ENCODE data around the gene SLC35F2. TPM values are rescaled to one million over a fixed set of nuclear protein-coding genes. Genes with fewer than 3 reads are reported as not detected.

SLC35F2 gene
- total and polyA plus RNA-seq, 2 of the 8 experiments (the other 6 are each of a cell fraction or from before 2014, with no cell fraction given): 15.1 to 29.7 TPM

- peak overlapping the region in 1 of 4 experiments; percentile 18; a peak in 1 of 7 replicates for H3K9ac ChIP-seq (replicated peaks in 1 of 4; ENCODE audit: extremely low read depth in 1 of 4, low read depth in 3 of 4, low read length in 3 of 4)
- DNase-seq (ENCODE audit: low read depth in 1 of 2, low spot score in 2 of 2) (no peak), FAIRE-seq (no peak)
- no peaks in the 10 kb centered on the region for H4K20me1 ChIP-seq (replicated peaks in 1 of 2; ENCODE audit: control insufficient read depth in 1 of 2, insufficient read depth in 2 of 2, low read length in 2 of 2)
- H3K36me3 ChIP-seq (ENCODE audit: control insufficient read depth in 2 of 4, insufficient read depth in 4 of 4, low read length in 3 of 4): no peaks in the 10 kb centered on the region
- H2BK20ac ChIP-seq (ENCODE audit: low read length): no peak overlapping the region
- H3K18ac ChIP-seq (ENCODE audit: extremely low read depth, low read length): no peak overlapping the region
- no peaks in the 10 kb centered on the region for H3K27me3 ChIP-seq (replicated peaks in 1 of 4; ENCODE audit: control insufficient read depth in 3 of 4, extremely low read depth in 1 of 4, insufficient read depth in 3 of 4, low read length in 3 of 4)
- no peak overlapping the region for H2BK12ac ChIP-seq (ENCODE audit: low read depth, low read length)
- 96% methylated on average over 21 of the region's 23 CpGs; no CpG with 5 or more reads in 1 of the 2 experiments for WGBS, 2 experiments (ENCODE audit: extremely low coverage in 1 of 2, insufficient coverage in 1 of 2, insufficient read length in 1 of 2, insufficient replicate concordance in 2 of 2, low coverage in 1 of 2, low lambda C conversion rate in 2 of 2, missing lambda C conversion rate in 1 of 2)
- H3K4me2 ChIP-seq (ENCODE audit: insufficient read depth in 1 of 2, low read depth in 2 of 2, low read length in 2 of 2): no peak overlapping the region
- no peak overlapping the region for H3K23ac ChIP-seq (ENCODE audit: insufficient read length)
- no peak overlapping the region for H2BK15ac ChIP-seq (ENCODE audit: low read length)
- H3K79me1 ChIP-seq (ENCODE audit: low read depth, low read length): no peaks in the 10 kb centered on the region
- H3K14ac ChIP-seq (ENCODE audit: insufficient read length): no peak overlapping the region
- H2AK5ac ChIP-seq (ENCODE audit: low read depth, low read length): no peak overlapping the region
- H3K56ac ChIP-seq (replicated peaks; ENCODE audit: insufficient read length, low read depth, low read length): no peak overlapping the region
- no peak overlapping the region for H4K8ac ChIP-seq (ENCODE audit: extremely low read depth, insufficient read depth, low read length)
- no peak overlapping the region for H3K4ac ChIP-seq (replicated peaks; ENCODE audit: insufficient read length, low read depth, low read length)
- H4K91ac ChIP-seq (replicated peaks; ENCODE audit: insufficient read length, low read length): no peak overlapping the region
- H3K27ac ChIP-seq (ENCODE audit: low read depth, low read length): no peak overlapping the region
- CTCF ChIA-PET (ENCODE audit: partially characterized antibody): interaction anchor here (1.1 to 1.4 kb wide), 4 partner anchors 10 to 167 kb away, joined by 3 to 6 read pairs (median 4); no protein-coding TSS in a partner anchor
- no peak overlapping the region for H2AFZ ChIP-seq (ENCODE audit: low read length)
- H3K4me3 ChIP-seq (ENCODE audit: extremely low read depth in 1 of 4, insufficient read depth in 2 of 4, low read depth in 3 of 4, low read length in 4 of 4): no peak overlapping the region
- peaks cover 0 to 10% of the 10 kb centered on the region in 2 experiments; a peak in 1 of 4 replicates for H3K9me3 ChIP-seq (ENCODE audit: insufficient read depth in 2 of 2, low read depth in 1 of 2, low read length in 1 of 2)
- no peaks in the 10 kb centered on the region for H3K4me1 ChIP-seq (replicated peaks in 1 of 4; ENCODE audit: control insufficient read depth in 3 of 4, insufficient read depth in 4 of 4, low read length in 3 of 4)
- H3K79me2 ChIP-seq (ENCODE audit: control insufficient read depth in 1 of 2, insufficient read depth in 2 of 2, low read length in 2 of 2): no peaks in the 10 kb centered on the region
- H2BK120ac ChIP-seq (replicated peaks; ENCODE audit: low read depth, low read length): no peak overlapping the region
- H2BK5ac ChIP-seq (ENCODE audit: low read depth, low read length): no peak overlapping the region
- no peaks in the 10 kb centered on the region for H3K23me2 ChIP-seq (ENCODE audit: low read depth, low read length)
- POLR2A ChIA-PET (ENCODE audit: partially characterized antibody): no interaction called here
- H4K5ac ChIP-seq (ENCODE audit: insufficient read length, low read depth, low read length): no peak overlapping the region
- no peak for TF ChIP-seq NRF1 (IDR thresholded peaks at IDR 0.05; ENCODE audit: low read depth, low read length)
- TF ChIP-seq FOSL1 (IDR thresholded peaks at IDR 0.05; ENCODE audit: insufficient read depth, low read depth, low read length): no peak
Measured at GRCh38 chr11:107908211-107908610, 49.6 kb upstream of the SLC35F2 start.

Measured in H1 (cell line).